Endothelial cell of umbilical vein (primary cell): ENCODE measurements around the gene TOR4A. TPM values are rescaled to one million over a fixed set of nuclear protein-coding genes. Genes with fewer than 3 reads are reported as not detected.

ENCODE experiments used
- BruUV-seq: library from RNA; stranded (reverse); fragments of 400-500 nt; replicated peaks from 2 replicates; lab custom pipeline; 2021; lab: Mats Ljungman, UMichigan
- CTCF ChIA-PET: fragments of 300-600, 350-600 bp; sonication (Branson Sonifier 250); formaldehyde crosslinking; loops from one replicate; lab custom pipeline; 2021; ENCODE audit warnings: antibody characterized with exemption, inconsistent platforms; lab: Charles Lee
- POLR2A ChIA-PET: fragments of 300-600, 350-600 bp; sonication (Branson Sonifier 250); formaldehyde crosslinking; loops from one replicate; lab custom pipeline; 2021; ENCODE audit warnings: antibody characterized with exemption, inconsistent platforms; lab: Charles Lee
- DNase-seq: peaks from one replicate; pipeline ENCODE4 v3.0.0-alpha.2; 2011; ENCODE audit warnings: low read depth, low spot score
- FAIRE-seq: peaks from 2 replicates; lab custom pipeline; 2011; peaks lifted over from hg19 to GRCh38; lab: Jason Lieb, UNC
- H2AFZ ChIP-seq: 2 replicates; pipeline ENCODE4 v1.6.0; 2012; ENCODE audit warnings: low read depth, low read length, control low read depth, inconsistent platforms
- H3K27ac ChIP-seq: 2 replicates; pipeline ENCODE4 v1.5.1; 2011; ENCODE audit warnings: low read depth, mild to moderate bottlenecking, control low read depth, low read length, moderate library complexity; ENCODE audit not compliant: insufficient read depth
- H3K27me3 ChIP-seq, 2 experiments: 2 replicates each; pipeline versions ENCODE4 v1.6.0 to v1.6.1; 2011; ENCODE audit warnings: low read length in 2 of 2, mixed read lengths in 1 of 2; ENCODE audit not compliant: control insufficient read depth in 2 of 2, insufficient read depth in 2 of 2
- H3K36me3 ChIP-seq, 2 experiments: 2 replicates in 1 of 2; 3 replicates in 1 of 2; pipeline ENCODE4 v1.5.1; 2011; ENCODE audit warnings: low read length in 2 of 2, mild to moderate bottlenecking in 1 of 2, moderate library complexity in 1 of 2; ENCODE audit not compliant: control insufficient read depth in 2 of 2, insufficient read depth in 2 of 2; ENCODE audit errors: extremely low read depth in 1 of 2
- H3K4me1 ChIP-seq: 3 replicates; pipeline ENCODE4 v1.5.1; 2011; ENCODE audit warnings: mild to moderate bottlenecking, low read length; ENCODE audit not compliant: control insufficient read depth, insufficient read depth; ENCODE audit errors: extremely low read depth
- H3K4me2 ChIP-seq: 2 replicates; pipeline ENCODE4 v1.6.1; 2011; ENCODE audit warnings: low read length, control low read depth, mixed read lengths; ENCODE audit not compliant: insufficient read depth
- H3K4me3 ChIP-seq, 3 experiments: fragments of 200-600 bp in 1 of 3; sonication (generic), shearing (Covaris generic) in 1 of 3; replicated peaks in 1 of 3; 2 replicates each; pipeline ENCODE4 v1.5.1; 2011 to 2016; ENCODE audit warnings: control low read depth in 3 of 3, low read length in 3 of 3, mild to moderate bottlenecking in 2 of 3, inconsistent platforms in 1 of 3, low read depth in 1 of 3, moderate library complexity in 1 of 3; ENCODE audit not compliant: insufficient read depth in 1 of 3
- H3K79me2 ChIP-seq: 2 replicates; pipeline ENCODE4 v1.6.0; 2012; ENCODE audit warnings: low read length, inconsistent platforms; ENCODE audit not compliant: control insufficient read depth, insufficient read depth
- H3K9ac ChIP-seq: replicated peaks from 2 replicates; pipeline ENCODE3; 2011; ENCODE audit warnings: low read length, control low read depth; ENCODE audit not compliant: insufficient read depth; ENCODE audit errors: extremely low read depth
- H3K9me1 ChIP-seq: replicated peaks from 3 replicates; pipeline ENCODE4 v1.6.0; 2011; ENCODE audit warnings: mild to moderate bottlenecking, low read length; ENCODE audit not compliant: control insufficient read depth, insufficient read depth; ENCODE audit errors: extremely low read depth
- H3K9me3 ChIP-seq: replicated peaks from 2 replicates; pipeline ENCODE4 v1.5.1; 2012; ENCODE audit warnings: low read length, inconsistent platforms; ENCODE audit not compliant: control insufficient read depth, insufficient read depth
- H4K20me1 ChIP-seq: replicated peaks from 2 replicates; pipeline ENCODE3; 2011; ENCODE audit warnings: mild to moderate bottlenecking, low read length; ENCODE audit not compliant: control insufficient read depth, insufficient read depth; ENCODE audit errors: extremely low read depth
- CTCF ChIP-seq, 2 donors: IDR thresholded peaks; 1 replicate in 1 of 2; 2 replicates in 1 of 2; pipeline ENCODE4 v1.5.1; 2011; ENCODE audit warnings: low read length in 2 of 2, mild to moderate bottlenecking in 2 of 2, moderate library complexity in 2 of 2, control low read depth in 1 of 2, inconsistent platforms in 1 of 2, low read depth in 1 of 2; ENCODE audit not compliant: insufficient read depth in 1 of 2; ENCODE audit errors: extremely low read depth in 1 of 2
- EZH2 ChIP-seq: IDR thresholded peaks from 2 replicates; pipeline ENCODE4 v1.6.1; 2012; ENCODE audit warnings: borderline replicate concordance, low read depth, mild to moderate bottlenecking, moderate library complexity, low read length, inconsistent platforms; ENCODE audit not compliant: severe bottlenecking
- FOS ChIP-seq: IDR thresholded peaks from 2 replicates; pipeline ENCODE4 v1.6.1; 2011; ENCODE audit warnings: mild to moderate bottlenecking, low read length, moderate library complexity, borderline replicate concordance; ENCODE audit not compliant: insufficient read depth
- GATA2 ChIP-seq: IDR thresholded peaks from 2 replicates; pipeline ENCODE4 v1.7.0; 2011; ENCODE audit warnings: low read depth, mild to moderate bottlenecking, moderate library complexity, mixed read lengths, low read length; ENCODE audit not compliant: insufficient read length, insufficient read depth
- JUN ChIP-seq: IDR thresholded peaks from 2 replicates; pipeline ENCODE4 v1.6.1; 2011; ENCODE audit warnings: borderline replicate concordance, low read depth; ENCODE audit not compliant: insufficient read length, insufficient read depth
- MYC ChIP-seq: IDR thresholded peaks from one replicate; pipeline ENCODE4 v1.6.1; 2011; ENCODE audit warnings: mild to moderate bottlenecking, low read depth, low read length
- POLR2A ChIP-seq: IDR thresholded peaks from 2 replicates; pipeline ENCODE4 v1.6.1; 2012; ENCODE audit warnings: low read depth, mild to moderate bottlenecking, control low read depth, low read length
- POLR2AphosphoS5 ChIP-seq: IDR thresholded peaks from 2 replicates; pipeline ENCODE4 v1.6.1; 2012; ENCODE audit warnings: low read depth, mild to moderate bottlenecking, control low read depth, low read length, moderate library complexity; ENCODE audit not compliant: insufficient read depth
- dilution Hi-C: fragments of 300-500 bp; cut with MboI; formaldehyde crosslinking; loops from one replicate; pipeline ENCODE4 v1.15.0; 2019; ENCODE audit warnings: low sequenced_read_pairs; ENCODE audit not compliant: extremely low pct_ligation_motif_present
- intact Hi-C: fragments of 100-400 bp; cut with micrococcal nuclease; formaldehyde crosslinking; loops from one replicate; pipeline ENCODE4 v1.10.0; 2022
- polyA plus RNA-seq, 4 experiments: library from polyadenylated mRNA; depleted of rRNA in 3 of 4; stranded (reverse) in 3 of 4; unstranded in 1 of 4; fragments of >200 nt; gene quantifications; 2 replicates each; pipeline versions ENCODE4 v1.2.1 to v1.2.3, GENCODE V29; 2011 to 2012; ENCODE audit warnings: missing spikeins in 1 of 4
- total RNA-seq: library from RNA; stranded (reverse); gene quantifications from 2 replicates; pipeline ENCODE4 v1.2.3, GENCODE V29; 2021
- TF ChIP-seq, protein P1 (sequence below): IDR thresholded peaks from 2 replicates; pipeline ENCODE4 v1.6.1; 2011; ENCODE audit not compliant: insufficient read depth, insufficient read length

The TOR4A gene
- total and polyA plus RNA-seq, 2 donors (not counting 3 experiments of a cell fraction or from before 2014, with no cell fraction given), result 32.4 to 48.0 TPM

GRCh38 chr9:137293482-137294090 is 16.1 kb downstream of the TOR4A start:
- no peak for TF ChIP-seq POLR2AphosphoS5
- no peak for TF ChIP-seq FOS
- TF ChIP-seq GATA2, result no peak
- no peak for TF ChIP-seq JUN
- no peak for TF ChIP-seq EZH2
- TF ChIP-seq CTCF (IDR thresholded peaks at IDR 0.05; ENCODE audit: extremely low read depth in 1 of 2, insufficient read depth in 1 of 2, low read depth in 1 of 2, low read length in 2 of 2), result no peak
- TF ChIP-seq, protein P1, sequence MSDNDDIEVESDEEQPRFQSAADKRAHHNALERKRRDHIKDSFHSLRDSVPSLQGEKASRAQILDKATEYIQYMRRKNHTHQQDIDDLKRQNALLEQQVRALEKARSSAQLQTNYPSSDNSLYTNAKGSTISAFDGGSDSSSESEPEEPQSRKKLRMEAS, result no peak
- TF ChIP-seq MYC, result no peak
- TF ChIP-seq POLR2A, result no peak
- ChIA-PET POLR2A (interaction anchor here (1.0 kb wide), 1 partner anchor 53 kb away, joined by 3 read pairs; the partner anchor contains the start of gene TUBB4B), CTCF (interaction anchor here (0.7 to 1.8 kb wide), 6 partner anchors 9 to 151 kb away, joined by 3 to 12 read pairs (median 3); partner anchors contain the start of genes EXD3, NOXA1 and NRARP)
- Histone ChIP-seq H3K27ac (no peak overlapping the region), H3K79me2 (no peaks in the 10 kb centered on the region), H3K4me2 (no peak overlapping the region), H3K9ac (no peak overlapping the region), H3K4me1 (peaks cover 28% of the 10 kb centered on the region), H2AFZ (no peak overlapping the region), H3K27me3 (no peaks in the 10 kb centered on the region), H4K20me1 (no peaks in the 10 kb centered on the region), H3K9me1 (no peaks in the 10 kb centered on the region), H3K36me3 (no peaks in the 10 kb centered on the region), H3K9me3 (no peaks in the 10 kb centered on the region), H3K4me3 (no peak overlapping the region)
- FAIRE-seq (no peak), DNase-seq (no peak)
- dilution Hi-C loops (no loop called here), intact Hi-C loops (loop anchor here (1.0 kb wide), 1 partner anchor 152 kb away; no protein-coding TSS in a partner anchor)
- no TSS peak for BruUV-seq
